ENCODE data around the gene HTRA3.

The HTRA3 gene

GRCh38 chr4:8245884-8246833 lies 23.4 kb upstream of the HTRA3 start:
- H3K4me3 ChIP-seq (replicated peaks; ENCODE audit: insufficient read depth, low read length): no peak overlapping the region
- H3K27ac ChIP-seq (replicated peaks): peak overlapping the region; percentile 56
- no peak for TF ChIP-seq GABPA (IDR thresholded peaks at IDR 0.05; ENCODE audit: low read depth)
- peak; percentile 37; the same call in 1 of the 2 replicates for TF ChIP-seq POLR2AphosphoS5 (IDR thresholded peaks at IDR 0.05; ENCODE audit: low read depth)
- TF ChIP-seq CTCF (IDR thresholded peaks at IDR 0.05; ENCODE audit: insufficient read depth, low read length): no peak
- no peak for TF ChIP-seq SPI1 (IDR thresholded peaks at IDR 0.05; ENCODE audit: borderline replicate concordance, low read depth)
- peak in 1 of 2 experiments; percentile 76 for DNase-seq (ENCODE audit: low read depth in 1 of 2, low spot score in 1 of 2)
- H3K27me3 ChIP-seq (ENCODE audit: insufficient read depth, poor library complexity, severe bottlenecking): no peaks in the 10 kb centered on the region

- no peak for DNase-seq (ENCODE audit: low read depth in 1 of 2, low spot score in 1 of 2)
- Histone ChIP-seq H3K4me3 (replicated peaks; ENCODE audit: insufficient read depth, low read length) (no peak overlapping the region), H3K27me3 (ENCODE audit: insufficient read depth, poor library complexity, severe bottlenecking) (no peaks in the 10 kb centered on the region), H3K27ac (replicated peaks) (peak overlapping the region; percentile 36)
- no peak for TF ChIP-seq CTCF (IDR thresholded peaks at IDR 0.05; ENCODE audit: insufficient read depth, low read length)
- no peak for TF ChIP-seq REST (IDR thresholded peaks at IDR 0.05; ENCODE audit: insufficient replicate concordance, low read depth)
- TF ChIP-seq GABPA (IDR thresholded peaks at IDR 0.05; ENCODE audit: low read depth): no peak
- TF ChIP-seq SPI1 (IDR thresholded peaks at IDR 0.05; ENCODE audit: borderline replicate concordance, low read depth): no peak
Measured at GRCh38 chr4:8247047-8247930, 22.3 kb upstream of the HTRA3 start.

GRCh38 chr4:8248091-8248490 lies 21.5 kb upstream of the HTRA3 start:
- TF ChIP-seq REST (IDR thresholded peaks at IDR 0.05; ENCODE audit: insufficient replicate concordance, low read depth) (no peak), GABPA (IDR thresholded peaks at IDR 0.05; ENCODE audit: low read depth) (no peak)
- Histone ChIP-seq H3K27ac (replicated peaks) (no peak overlapping the region), H3K4me3 (replicated peaks; ENCODE audit: insufficient read depth, low read length) (no peak overlapping the region), H3K27me3 (ENCODE audit: insufficient read depth, poor library complexity, severe bottlenecking) (no peaks in the 10 kb centered on the region)
- DNase-seq (ENCODE audit: low read depth in 1 of 2, low spot score in 1 of 2): no peak

- Histone ChIP-seq H3K27me3 (ENCODE audit: insufficient read depth, poor library complexity, severe bottlenecking) (no peaks in the 10 kb centered on the region), H3K4me3 (replicated peaks; ENCODE audit: insufficient read depth, low read length) (no peak overlapping the region), H3K27ac (replicated peaks) (no peak overlapping the region)
- TF ChIP-seq REST (IDR thresholded peaks at IDR 0.05; ENCODE audit: insufficient replicate concordance, low read depth) (no peak), GABPA (IDR thresholded peaks at IDR 0.05; ENCODE audit: low read depth) (no peak), SPI1 (IDR thresholded peaks at IDR 0.05; ENCODE audit: borderline replicate concordance, low read depth) (no peak), CTCF (IDR thresholded peaks at IDR 0.05; ENCODE audit: insufficient read depth, low read length) (no peak), POLR2AphosphoS5 (IDR thresholded peaks at IDR 0.05; ENCODE audit: low read depth) (no peak)
- no peak for DNase-seq (ENCODE audit: low read depth in 1 of 2, low spot score in 1 of 2)
Measured at GRCh38 chr4:8250227-8250626, 19.3 kb upstream of the HTRA3 start.
